Measurements from ENCODE around the gene SMAGP.

GRCh38 chr12:51275088-51275487 is 4.9 kb upstream of the SMAGP start:
- TF ChIP-seq POLR2AphosphoS5 (IDR thresholded peaks at IDR 0.05; ENCODE audit: borderline replicate concordance, low read depth, low read length) (no peak), EZH2 (IDR thresholded peaks at IDR 0.05) (no peak)
